Tibial artery (tissue), 4 donors: ENCODE measurements around the gene BAHCC1.

Experiments used
- DNase-seq, 2 donors: peaks; one replicate each; pipeline ENCODE4 v3.0.0-alpha.2; 2019
- H3K27ac ChIP-seq, 2 donors: fragments of 200-600 bp; sonication (generic) in 1 of 2; 1 replicate in 1 of 2; 2 replicates in 1 of 2; pipeline ENCODE4 v1.5.1; 2018 to 2019; ENCODE audit warnings: mild to moderate bottlenecking in 1 of 2
- H3K27me3 ChIP-seq, 2 donors: fragments of 200-600 bp; sonication (generic) in 1 of 2; one replicate each; pipeline versions ENCODE4 v1.5.1 to v1.6.0; 2016 to 2019
- H3K36me3 ChIP-seq, 3 donors: fragments of 200-600 bp; sonication (generic) in 2 of 3; one replicate each; pipeline ENCODE4 v1.5.1; 2016 to 2019; ENCODE audit warnings: mild to moderate bottlenecking in 2 of 3
- H3K4me1 ChIP-seq, 4 donors: fragments of 200-600 bp; sonication (generic) in 2 of 4; 1 replicate in 3 of 4; 2 replicates in 1 of 4; pipeline ENCODE4 v1.5.1; 2016 to 2019
- H3K4me3 ChIP-seq, 2 donors: fragments of 200-600 bp; sonication (generic) in 1 of 2; 1 replicate in 1 of 2; 2 replicates in 1 of 2; pipeline ENCODE4 v1.5.1; 2018 to 2019; ENCODE audit warnings: mild to moderate bottlenecking in 2 of 2
- H3K9me3 ChIP-seq, 3 donors: fragments of 200-600 bp; sonication (generic) in 1 of 3; one replicate each; pipeline ENCODE4 v1.5.1; 2016 to 2019
- CTCF ChIP-seq, 2 experiments: fragments of 200-600 bp in 1 of 2; fragments of 450-650 bp in 1 of 2; IDR thresholded peaks; one replicate each; pipeline ENCODE4 v1.5.1; 2017 to 2019; ENCODE audit warnings: antibody characterized with exemption in 2 of 2, mild to moderate bottlenecking in 1 of 2, moderate library complexity in 1 of 2
- intact Hi-C: fragments of 100-400 bp; cut with DNase I; formaldehyde crosslinking; loops from one replicate; pipeline ENCODE4 v1.15.0; 2023; ENCODE audit warnings: low total_unique reads

Gene BAHCC1

GRCh38 chr17:81394921-81395599, at the start of gene BAHCC1:
Gene BAHCC1 (plus strand): TSS chr17:81395457. CDS start chr17:81399740, 4,283 bp downstream.
- peak within 1 kb of the TSS; percentile 86 to 92 for H3K4me3 ChIP-seq
- no peak for TF ChIP-seq CTCF (IDR thresholded peaks at IDR 0.05)
- H3K27ac ChIP-seq, result peak within 1 kb of the TSS; percentile 97 to 99
- peaks cover 7 to 39% (median 33%) of the 10 kb centered on the region in 4 donors for H3K4me1 ChIP-seq
- intact Hi-C loops, result loop anchor here (5.0 kb wide), 1 partner anchor 87 kb away; no protein-coding TSS in a partner anchor
- DNase-seq, result peak; percentile 100
- H3K36me3 ChIP-seq, result no peaks in the 10 kb centered on the region
- no peaks in the 10 kb centered on the region for H3K27me3 ChIP-seq
- H3K9me3 ChIP-seq, result no peaks in the 10 kb centered on the region

GRCh38 chr17:81346090-81346907, 49.0 kb upstream of the BAHCC1 start:
- Histone ChIP-seq H3K36me3 (no peaks in the 10 kb centered on the region), H3K27ac (peak overlapping the region; percentile 86 to 92), H3K4me1 (peaks cover 0 to 40% (median 26%) of the 10 kb centered on the region in 4 donors), H3K9me3 (no peaks in the 10 kb centered on the region), H3K4me3 (peak overlapping the region; percentile 69 to 77), H3K27me3 (peaks cover 0 to 4% of the 10 kb centered on the region in 2 donors)
- intact Hi-C loops, result no loop called here
- TF ChIP-seq CTCF (IDR thresholded peaks at IDR 0.05), result no peak
- DNase-seq, result peak; percentile 99

GRCh38 chr17:81346908-81347349, 48.3 kb upstream of the BAHCC1 start:
- Histone ChIP-seq H3K9me3 (no peaks in the 10 kb centered on the region), H3K27ac (peak overlapping the region; percentile 86 to 88), H3K36me3 (no peaks in the 10 kb centered on the region), H3K27me3 (no peaks in the 10 kb centered on the region), H3K4me1 (peaks cover 0 to 34% (median 20%) of the 10 kb centered on the region in 4 donors), H3K4me3 (peak overlapping the region; percentile 69 to 77)
- no peak for TF ChIP-seq CTCF (IDR thresholded peaks at IDR 0.05)
- intact Hi-C loops, result no loop called here
- DNase-seq, result peak in 1 of 2 donors; percentile 22

DNA sequence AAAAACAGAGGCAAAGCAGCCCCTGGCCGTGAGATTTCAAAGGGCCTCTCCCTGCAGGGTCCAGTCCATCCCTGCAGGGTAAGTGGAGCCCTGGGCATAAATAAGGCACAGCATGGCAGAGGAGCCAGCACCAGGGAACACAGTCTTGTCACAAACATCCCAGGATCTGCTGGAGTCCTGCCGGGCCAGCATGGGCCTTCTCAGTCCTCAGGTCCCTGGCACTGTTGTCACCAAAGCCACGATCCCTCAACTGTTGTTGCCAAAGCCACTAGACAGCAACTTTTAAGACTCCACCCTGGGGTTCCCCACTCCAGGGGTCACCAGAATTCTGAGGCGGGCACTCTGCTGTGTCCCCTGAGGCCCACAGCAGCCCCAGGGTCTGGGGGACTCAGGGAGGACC, 47.8 kb upstream of the BAHCC1 start:
- intact Hi-C loops, result no loop called here
- Histone ChIP-seq H3K27ac (no peak overlapping the region), H3K4me3 (no peak overlapping the region), H3K36me3 (no peaks in the 10 kb centered on the region), H3K4me1 (peaks cover 0 to 29% (median 18%) of the 10 kb centered on the region in 4 donors), H3K9me3 (no peaks in the 10 kb centered on the region), H3K27me3 (no peaks in the 10 kb centered on the region)
- TF ChIP-seq CTCF (IDR thresholded peaks at IDR 0.05), result no peak
- no peak for DNase-seq

DNA sequence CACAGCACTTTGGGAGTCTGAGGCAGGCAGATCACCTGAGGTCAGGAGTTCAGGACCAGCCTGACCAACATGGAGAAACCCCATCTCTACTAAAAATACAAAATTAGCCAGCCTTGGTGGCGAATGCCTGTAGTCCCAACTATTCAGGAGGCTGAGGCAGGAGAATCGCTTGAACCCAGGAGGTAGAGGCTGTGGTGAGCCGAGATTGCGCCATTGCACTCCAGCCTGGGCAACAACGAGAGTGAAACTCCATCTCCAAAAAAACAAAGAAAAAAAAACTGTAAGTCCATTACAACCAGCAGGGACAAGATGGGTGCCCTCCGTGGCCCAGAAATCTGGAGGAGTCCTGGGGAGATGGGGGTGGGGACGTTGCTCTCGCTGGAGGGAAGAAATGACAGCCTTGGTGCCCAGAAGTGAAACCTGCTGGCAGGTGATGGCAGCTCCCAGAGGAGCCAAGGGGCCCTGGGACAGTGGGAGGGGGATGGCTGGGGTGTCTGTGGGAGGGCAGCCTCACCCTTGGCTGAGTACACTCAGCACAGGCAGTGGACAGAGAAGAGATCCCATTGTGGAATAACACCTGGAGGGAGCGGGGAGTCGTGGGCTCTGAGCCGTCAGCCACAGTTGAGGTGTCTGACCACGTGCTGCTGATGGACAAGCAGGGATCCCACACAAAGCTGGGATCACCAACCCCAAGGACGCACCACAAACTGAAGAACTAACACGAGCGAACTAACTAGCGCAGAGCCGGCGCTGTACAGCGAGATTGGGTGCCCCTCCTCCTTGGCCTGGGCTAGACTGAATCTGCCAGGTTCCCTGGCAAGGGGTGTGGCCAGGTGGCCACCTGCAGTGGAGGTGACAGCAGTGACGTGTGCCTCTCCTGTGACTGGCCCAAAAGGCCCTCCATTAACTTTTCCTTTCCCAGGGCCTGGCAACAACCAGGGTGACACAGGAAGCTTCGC, 46.9 kb upstream of the BAHCC1 start:
- no peak for DNase-seq

More for the DNA sequence above, 46.9 kb upstream of the BAHCC1 start:
- Histone ChIP-seq H3K27ac (no peak overlapping the region), H3K27me3 (no peaks in the 10 kb centered on the region), H3K4me3 (no peak overlapping the region), H3K4me1 (peaks cover 0 to 20% (median 12%) of the 10 kb centered on the region in 4 donors), H3K9me3 (no peaks in the 10 kb centered on the region), H3K36me3 (no peaks in the 10 kb centered on the region)
- no peak for TF ChIP-seq CTCF (IDR thresholded peaks at IDR 0.05)
- intact Hi-C loops, result no loop called here
